Measurements from ENCODE around the gene WDR82.

- TF ChIP-seq CTCF (conservative IDR thresholded peaks at IDR 0.05; ENCODE audit: low read depth, low read length) (no peak), POLR2A (IDR thresholded peaks at IDR 0.05; ENCODE audit: low read depth, low read length) (no peak), NFE2L2 (IDR thresholded peaks at IDR 0.05; ENCODE audit: low read depth, low read length) (no peak), RCOR1 (IDR thresholded peaks at IDR 0.05; ENCODE audit: insufficient replicate concordance, low read length) (no peak), FOS (IDR thresholded peaks at IDR 0.05; ENCODE audit: low read depth, low read length) (no peak), ELK1 (IDR thresholded peaks at IDR 0.05; ENCODE audit: borderline replicate concordance, low read depth, low read length) (no peak), CEBPB (IDR thresholded peaks at IDR 0.05; ENCODE audit: low read depth, low read length) (no peak), RAD21 (IDR thresholded peaks at IDR 0.05; ENCODE audit: low read length) (no peak)
These were observed 36.4 kb downstream of the WDR82 start for GRCh38 chr3:52242039-52242438.

Data from IMR-90 (cell line).